NCI-H226 (cell line): Measurements from ENCODE around the gene ARFIP1.
A peak's percentile ranks its signal among the peaks of the same experiment; 100 is the strongest.

Experiments used
- DNase-seq: peaks from one replicate; pipeline ENCODE4 v3.0.0-alpha.2; 2015

The ARFIP1 gene

GRCh38 chr4:152901205-152901604 is 121.5 kb downstream of the ARFIP1 start:
- DNase-seq = no peak

GRCh38 chr4:152903658-152904057 is 123.9 kb downstream of the ARFIP1 start:
- DNase-seq = no peak

- no peak for DNase-seq
Observed at GRCh38 chr4:152909901-152910300, 130.1 kb downstream of the ARFIP1 start.

- no peak for DNase-seq
Observed at GRCh38 chr4:152910521-152910920, 130.8 kb downstream of the ARFIP1 start.

- DNase-seq = no peak
Observed at GRCh38 chr4:152917543-152918395, 138.0 kb downstream of the ARFIP1 start.

- no peak for DNase-seq
Observed at GRCh38 chr4:152919826-152920225, 140.1 kb downstream of the ARFIP1 start.

GRCh38 chr4:152920768-152921167 is 141.0 kb downstream of the ARFIP1 start:
- no peak for DNase-seq

- DNase-seq = no peak
Observed at GRCh38 chr4:152921284-152921683, 141.5 kb downstream of the ARFIP1 start.

GRCh38 chr4:152925851-152926250 is 146.1 kb downstream of the ARFIP1 start:
- no peak for DNase-seq

- DNase-seq = no peak
Observed at GRCh38 chr4:152926959-152927358, 147.2 kb downstream of the ARFIP1 start.

- no peak for DNase-seq
Observed at GRCh38 chr4:152927737-152928136, 148.0 kb downstream of the ARFIP1 start.

GRCh38 chr4:152928286-152928685 is 148.5 kb downstream of the ARFIP1 start:
- DNase-seq = no peak

- DNase-seq = no peak
Observed at GRCh38 chr4:152929888-152930287, 150.1 kb downstream of the ARFIP1 start.

GRCh38 chr4:152935143-152935542 is 155.4 kb downstream of the ARFIP1 start:
- DNase-seq = no peak

GRCh38 chr4:152935631-152936445 is 156.1 kb downstream of the ARFIP1 start, which contains the start of gene FHDC1:
Gene FHDC1, plus strand, starts transcription at chr4:152936323. Its CDS starts 6,735 bp downstream, at chr4:152943058.
- DNase-seq = peak; percentile 72

- DNase-seq = no peak
Observed at GRCh38 chr4:152936446-152937335, 156.9 kb downstream of the ARFIP1 start.

- peak; percentile 34 for DNase-seq
Observed at GRCh38 chr4:152937336-152938236, 157.8 kb downstream of the ARFIP1 start.

- no peak for DNase-seq
Observed at GRCh38 chr4:152938237-152938947, 158.6 kb downstream of the ARFIP1 start.

GRCh38 chr4:152939621-152940020 is 159.9 kb downstream of the ARFIP1 start:
- no peak for DNase-seq

- no peak for DNase-seq
Observed at GRCh38 chr4:152940461-152940860, 160.7 kb downstream of the ARFIP1 start.

- no peak for DNase-seq
Observed at GRCh38 chr4:152941411-152941810, 161.7 kb downstream of the ARFIP1 start.
